Measurements from ENCODE around the gene DTD1. TPM values are rescaled to one million over a fixed set of nuclear protein-coding genes. Genes with fewer than 3 reads are reported as not detected.

DTD1 gene
- total RNA-seq, 4 donors from 2014 or later = 31.0 to 49.8 (median 39.7) TPM

- H3K4me3 ChIP-seq = no peak overlapping the region
- WGBS, 2 donors = 87 to 93% methylated on average over 14 of the region's 14 CpGs
- H3K36me3 ChIP-seq = peaks cover 0 to 8% (median 0%) of the 10 kb centered on the region in 3 donors
- H3K9me3 ChIP-seq = no peaks in the 10 kb centered on the region
- H3K4me1 ChIP-seq = no peaks in the 10 kb centered on the region
- no peak overlapping the region for H3K27ac ChIP-seq
- H3K27me3 ChIP-seq = no peaks in the 10 kb centered on the region
- DNase-seq (ENCODE audit: low spot score in 2 of 2) = no peak
- TF ChIP-seq POLR2A (IDR thresholded peaks at IDR 0.05) = no peak
- TF ChIP-seq EP300 (IDR thresholded peaks at IDR 0.05) = no peak
- TF ChIP-seq, protein P1, sequence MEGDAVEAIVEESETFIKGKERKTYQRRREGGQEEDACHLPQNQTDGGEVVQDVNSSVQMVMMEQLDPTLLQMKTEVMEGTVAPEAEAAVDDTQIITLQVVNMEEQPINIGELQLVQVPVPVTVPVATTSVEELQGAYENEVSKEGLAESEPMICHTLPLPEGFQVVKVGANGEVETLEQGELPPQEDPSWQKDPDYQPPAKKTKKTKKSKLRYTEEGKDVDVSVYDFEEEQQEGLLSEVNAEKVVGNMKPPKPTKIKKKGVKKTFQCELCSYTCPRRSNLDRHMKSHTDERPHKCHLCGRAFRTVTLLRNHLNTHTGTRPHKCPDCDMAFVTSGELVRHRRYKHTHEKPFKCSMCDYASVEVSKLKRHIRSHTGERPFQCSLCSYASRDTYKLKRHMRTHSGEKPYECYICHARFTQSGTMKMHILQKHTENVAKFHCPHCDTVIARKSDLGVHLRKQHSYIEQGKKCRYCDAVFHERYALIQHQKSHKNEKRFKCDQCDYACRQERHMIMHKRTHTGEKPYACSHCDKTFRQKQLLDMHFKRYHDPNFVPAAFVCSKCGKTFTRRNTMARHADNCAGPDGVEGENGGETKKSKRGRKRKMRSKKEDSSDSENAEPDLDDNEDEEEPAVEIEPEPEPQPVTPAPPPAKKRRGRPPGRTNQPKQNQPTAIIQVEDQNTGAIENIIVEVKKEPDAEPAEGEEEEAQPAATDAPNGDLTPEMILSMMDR (IDR thresholded peaks at IDR 0.05) = no peak
Measured at GRCh38 chr20:18623156-18623910, 35.5 kb downstream of the DTD1 start.

DNA sequence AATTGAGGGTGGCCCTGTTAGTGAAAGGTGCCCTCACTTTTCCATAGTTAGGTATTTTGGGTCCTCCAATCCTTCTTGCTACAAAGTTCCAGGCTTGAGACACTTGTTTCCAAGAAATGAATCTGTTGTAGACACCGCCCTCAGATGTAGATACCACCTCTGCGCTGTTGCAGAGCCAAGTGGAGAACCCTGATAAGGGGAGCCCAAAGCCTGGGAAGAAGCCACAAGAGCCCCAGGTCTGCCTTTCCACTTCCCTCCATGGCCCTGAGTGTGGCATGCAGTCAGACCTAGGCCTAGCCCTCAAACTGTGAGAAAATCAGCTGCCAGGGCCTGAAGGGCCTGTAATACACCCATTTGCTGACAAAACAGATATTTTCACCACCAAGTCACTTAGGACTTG, 37.1 kb downstream of the DTD1 start:
- Histone ChIP-seq H3K4me1 (no peaks in the 10 kb centered on the region), H3K4me3 (no peak overlapping the region), H3K27me3 (no peaks in the 10 kb centered on the region), H3K27ac (no peak overlapping the region), H3K9me3 (no peaks in the 10 kb centered on the region), H3K36me3 (peaks cover 0 to 20% (median 0%) of the 10 kb centered on the region in 3 donors)
- no peak for TF ChIP-seq EP300 (IDR thresholded peaks at IDR 0.05)
- TF ChIP-seq, protein P1 (IDR thresholded peaks at IDR 0.05) = no peak
- TF ChIP-seq POLR2A (IDR thresholded peaks at IDR 0.05) = no peak
- WGBS, 2 donors = 63 to 70% methylated on average over 2 of the region's 2 CpGs
- DNase-seq (ENCODE audit: low spot score in 2 of 2) = no peak

DNA sequence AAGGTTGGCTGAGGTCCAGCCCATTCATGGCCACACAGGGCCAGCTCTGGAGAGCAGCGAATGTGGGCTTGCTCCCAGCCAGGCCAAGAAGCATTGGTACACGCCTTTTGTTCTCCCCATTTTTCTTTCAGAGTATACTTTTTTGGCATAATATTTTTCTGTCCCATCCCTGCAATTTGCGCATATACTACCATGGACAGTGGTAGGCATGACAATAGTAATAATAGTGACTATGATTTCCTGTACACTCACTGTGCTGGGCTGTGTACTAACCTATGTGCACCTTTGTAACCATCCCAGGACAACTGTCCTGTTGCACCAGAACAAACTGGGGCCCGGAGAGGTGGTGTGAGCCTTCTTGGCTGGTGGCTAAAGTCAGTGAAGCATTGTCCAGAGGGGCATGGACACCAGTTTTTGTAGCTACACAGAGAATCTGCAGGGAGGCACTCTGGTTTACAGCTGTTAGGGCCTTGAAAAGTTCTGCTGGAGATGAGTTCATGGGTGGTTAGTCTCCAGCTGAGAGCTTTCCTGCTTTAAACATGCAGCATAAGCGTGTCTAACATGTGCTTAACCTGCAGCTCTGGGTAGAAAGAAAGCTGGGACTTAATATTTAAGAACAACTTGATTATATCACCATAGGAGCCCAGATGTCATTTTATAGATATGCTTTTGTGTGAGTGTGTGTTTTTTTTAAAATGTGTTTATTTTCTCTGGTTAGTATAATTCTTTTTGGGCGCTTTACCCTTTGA, 38.2 kb downstream of the DTD1 start:
- H3K4me1 ChIP-seq = no peaks in the 10 kb centered on the region
- WGBS, 2 donors = 69 to 80% methylated on average over 6 of the region's 6 CpGs
- DNase-seq (ENCODE audit: low spot score in 2 of 2) = no peak

GRCh38 chr20:18628330-18628920, 40.6 kb downstream of the DTD1 start:
- Histone ChIP-seq H3K27ac (no peak overlapping the region), H3K4me1 (no peaks in the 10 kb centered on the region), H3K36me3 (peaks cover 0 to 31% (median 0%) of the 10 kb centered on the region in 3 donors), H3K4me3 (no peak overlapping the region), H3K27me3 (no peaks in the 10 kb centered on the region), H3K9me3 (no peaks in the 10 kb centered on the region)
- 86 to 90% methylated on average over 11 of the region's 11 CpGs for WGBS, 2 donors
- no peak for DNase-seq (ENCODE audit: low spot score in 2 of 2)
- TF ChIP-seq, protein P1 (IDR thresholded peaks at IDR 0.05) = peak in 4 of 5 experiments; percentile 13 to 28 (median 24)
- TF ChIP-seq EP300 (IDR thresholded peaks at IDR 0.05) (no peak), POLR2A (IDR thresholded peaks at IDR 0.05) (no peak)

More for the DNA sequence above, 38.2 kb downstream of the DTD1 start:
- H3K9me3 ChIP-seq = no peaks in the 10 kb centered on the region
- no peaks in the 10 kb centered on the region for H3K27me3 ChIP-seq
- TF ChIP-seq EP300 (IDR thresholded peaks at IDR 0.05) = no peak
- TF ChIP-seq, protein P1 (IDR thresholded peaks at IDR 0.05) = no peak
- no peak for TF ChIP-seq POLR2A (IDR thresholded peaks at IDR 0.05)
- H3K27ac ChIP-seq = no peak overlapping the region
- peaks cover 0 to 27% (median 0%) of the 10 kb centered on the region in 3 donors for H3K36me3 ChIP-seq
- no peak overlapping the region for H3K4me3 ChIP-seq
